NCI-H1105 treated with DMSO at 0.1 percent for 48 hours (cell line): ENCODE measurements around the gene ZAR1.
A peak's percentile ranks its signal among the peaks of the same experiment; 100 is the strongest.

Experiments
- DNase-seq: peaks from one replicate; lab custom pipeline; 2025; lab: John Stamatoyannopoulos, UW

ZAR1 gene

GRCh38 chr4:48490680-48491513 is 845 bp downstream of the ZAR1 start:
- DNase-seq, result no peak

GRCh38 chr4:48491514-48492176 is 1.6 kb downstream of the ZAR1 start:
- DNase-seq, result no peak

GRCh38 chr4:48493452-48494100 is 3.5 kb downstream of the ZAR1 start:
- no peak for DNase-seq

GRCh38 chr4:48495941-48496340 is 5.9 kb downstream of the ZAR1 start:
- DNase-seq, result no peak

- DNase-seq, result no peak
These were observed 8.8 kb downstream of the ZAR1 start for GRCh38 chr4:48498895-48499294.

GRCh38 chr4:48499551-48500066 is 9.6 kb downstream of the ZAR1 start:
- DNase-seq, result no peak

GRCh38 chr4:48503233-48504025 is 13.4 kb downstream of the ZAR1 start:
- no peak for DNase-seq

GRCh38 chr4:48504026-48504330 is 13.9 kb downstream of the ZAR1 start:
- no peak for DNase-seq

GRCh38 chr4:48504352-48504751 is 14.3 kb downstream of the ZAR1 start:
- DNase-seq, result no peak

GRCh38 chr4:48506716-48507115 is 16.7 kb downstream of the ZAR1 start:
- no peak for DNase-seq

- no peak for DNase-seq
These were observed 19.5 kb downstream of the ZAR1 start for GRCh38 chr4:48509543-48509942.

GRCh38 chr4:48518143-48518542 is 28.1 kb downstream of the ZAR1 start:
- no peak for DNase-seq

- no peak for DNase-seq
These were observed 36.4 kb downstream of the ZAR1 start for GRCh38 chr4:48526406-48526805.

GRCh38 chr4:48538358-48538757 is 48.3 kb downstream of the ZAR1 start:
- peak; percentile 47 for DNase-seq

- DNase-seq, result no peak
These were observed 49.5 kb downstream of the ZAR1 start for GRCh38 chr4:48539597-48539996.

- DNase-seq, result no peak
These were observed 52.8 kb downstream of the ZAR1 start for GRCh38 chr4:48542888-48543287.

GRCh38 chr4:48543796-48544195 is 53.7 kb downstream of the ZAR1 start:
- DNase-seq, result no peak
